GM13976 (cell line): ENCODE data around the gene NINL.

Source experiments
- DNase-seq: peaks from one replicate; pipeline ENCODE4 v3.0.0; 2012; ENCODE audit warnings: low spot score
- CTCF ChIP-seq: IDR thresholded peaks from 2 replicates; pipeline ENCODE4 v1.5.1; 2012; ENCODE audit warnings: borderline replicate concordance, mild to moderate bottlenecking; ENCODE audit not compliant: insufficient read depth; ENCODE audit errors: extremely low read depth, missing control alignments, control extremely low read depth
- in situ Hi-C: fragments of 300-500 bp; cut with MboI; formaldehyde crosslinking; loops from one replicate; pipeline ENCODE4 v1.12.0; 2022; ENCODE audit warnings: low sequenced_read_pairs, mixed read lengths, inconsistent platforms; ENCODE audit not compliant: unreplicated experiment

The NINL gene

DNA sequence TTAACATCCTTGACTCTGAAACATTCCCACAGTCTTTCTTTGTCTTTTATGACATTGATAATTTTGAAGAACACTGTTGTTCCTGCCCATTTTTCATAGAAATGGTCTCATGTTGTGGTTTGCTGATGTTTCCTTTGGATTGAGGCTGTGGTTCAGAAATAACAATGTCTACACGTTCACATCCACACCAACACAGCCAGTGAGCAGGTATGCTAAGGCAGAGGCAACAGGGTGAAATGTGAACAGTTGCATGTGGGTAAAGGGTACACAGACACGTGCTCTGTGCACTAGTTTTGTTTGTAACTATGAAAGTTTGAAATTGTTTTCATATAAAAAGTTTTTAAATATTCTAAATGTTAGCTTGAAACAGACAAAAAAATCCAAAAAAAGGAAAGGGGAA lies 99.5 kb downstream of the NINL start:
- in situ Hi-C loops = no loop called here
- no peak for DNase-seq
- TF ChIP-seq CTCF = no peak

- in situ Hi-C loops = no loop called here
- no peak for DNase-seq
- no peak for TF ChIP-seq CTCF
These were observed 100.3 kb downstream of the NINL start for GRCh38 chr20:25484911-25485511.

DNA sequence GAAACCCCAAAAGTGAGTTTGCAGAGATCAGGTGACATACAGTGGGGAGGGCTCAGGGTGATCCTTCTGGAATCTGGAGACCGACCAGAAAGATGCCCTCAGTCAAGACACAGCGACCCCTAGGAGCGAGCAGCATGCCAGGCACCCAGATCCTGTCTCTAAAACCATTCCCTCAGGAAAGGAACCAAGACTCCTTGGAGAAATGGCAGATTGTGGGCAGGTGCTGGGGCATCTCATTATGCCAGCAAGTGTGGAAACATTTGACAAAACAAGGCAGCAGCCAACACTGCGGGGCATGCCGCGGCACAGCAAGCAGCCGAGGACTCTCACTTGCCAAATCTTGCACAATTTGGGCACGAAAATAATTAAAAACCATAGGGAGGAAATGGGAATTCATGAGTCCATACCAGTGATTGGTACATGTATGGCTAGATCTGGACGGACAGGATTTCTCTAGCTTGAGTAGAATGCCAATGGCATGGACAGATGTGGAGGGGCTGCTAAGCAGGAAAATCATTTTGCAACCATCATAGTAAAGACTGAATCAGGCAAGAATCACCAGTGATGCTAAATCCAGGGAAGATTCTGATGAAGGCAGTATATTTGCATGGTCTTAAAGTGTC lies 101.0 kb downstream of the NINL start:
- in situ Hi-C loops = no loop called here
- no peak for DNase-seq
- TF ChIP-seq CTCF = no peak

GRCh38 chr20:25483431-25484132 lies 101.7 kb downstream of the NINL start:
- DNase-seq = no peak
- in situ Hi-C loops = no loop called here
- TF ChIP-seq CTCF = no peak

GRCh38 chr20:25481918-25482253 lies 103.4 kb downstream of the NINL start:
- TF ChIP-seq CTCF = no peak
- in situ Hi-C loops = no loop called here
- DNase-seq = no peak

- TF ChIP-seq CTCF = no peak
- no peak for DNase-seq
- in situ Hi-C loops = no loop called here
These were observed 104.0 kb downstream of the NINL start for GRCh38 chr20:25481235-25481917.
